A549 treated with Hydrocortisone at 1 μM for 4 hours (cell line): ENCODE results near the gene COPS7B. TPM values are rescaled to one million over a fixed set of nuclear protein-coding genes. Genes with fewer than 3 reads are reported as not detected.

Experiments used
- total RNA-seq: library from RNA; stranded (reverse); fragments of 200-300 nt; extraction: Qiagen RNA extraction; gene quantifications from 5 replicates; pipeline ENCODE4 v1.2.3, GENCODE V29; 2022

The COPS7B gene
- total RNA-seq, result 36.8 to 41.3 TPM (median 40.3 TPM) in 5 replicates

GRCh38 chr2:231786177-231786916, at the start of gene COPS7B:
Gene COPS7B (plus strand): TSS chr2:231786445. CDS start chr2:231788571, 2,126 bp downstream.

GRCh38 chr2:231780909-231781797, 5.1 kb upstream of the COPS7B start, which contains the start of gene PDE6D:
Gene PDE6D (minus strand): TSS chr2:231781282. CDS start chr2:231781114, 168 bp downstream.

Other genes starting within 250 kb of the COPS7B start
- not detected in 5 replicates for gene TEX44, start 193.6 kb upstream of the COPS7B start, total RNA-seq
- 1,375 to 1,752 TPM (median 1,436 TPM) in 5 replicates for gene PTMA, start 77.9 kb upstream of the COPS7B start, total RNA-seq
- 19.6 to 23.3 TPM (median 22.2 TPM) in 5 replicates for gene PDE6D, start 5.2 kb upstream of the COPS7B start, total RNA-seq
- gene NPPC, start 140.0 kb downstream of the COPS7B start, total RNA-seq, result 0.21 to 0.37 TPM (median 0.28 TPM) in 4 of 5 replicates, not detected in the other
- 11.8 to 13.6 TPM (median 13.2 TPM) in 5 replicates for gene DIS3L2, start 175.3 kb downstream of the COPS7B start, total RNA-seq